ENCODE measurements around the gene NDUFAB1.

GRCh38 chr16:23584186-23585076, 11.7 kb downstream of the NDUFAB1 start:
- no peak for TF ChIP-seq SUZ12 (IDR thresholded peaks at IDR 0.05; ENCODE audit: extremely low read depth, insufficient read depth, insufficient read length)
- no peak for TF ChIP-seq ZNF274 (IDR thresholded peaks at IDR 0.05; ENCODE audit: low read depth, low read length)
- TF ChIP-seq YY1 (IDR thresholded peaks at IDR 0.05; ENCODE audit: insufficient read depth, insufficient read length), result no peak
